Measurements from ENCODE around the gene HOATZ. TPM values are rescaled to one million over a fixed set of nuclear protein-coding genes. Genes with fewer than 3 reads are reported as not detected.

The HOATZ gene
- total RNA-seq: not detected
- polyA plus RNA-seq: not detected
- total RNA-seq: 0 reads per million in 6 experiments

DNA sequence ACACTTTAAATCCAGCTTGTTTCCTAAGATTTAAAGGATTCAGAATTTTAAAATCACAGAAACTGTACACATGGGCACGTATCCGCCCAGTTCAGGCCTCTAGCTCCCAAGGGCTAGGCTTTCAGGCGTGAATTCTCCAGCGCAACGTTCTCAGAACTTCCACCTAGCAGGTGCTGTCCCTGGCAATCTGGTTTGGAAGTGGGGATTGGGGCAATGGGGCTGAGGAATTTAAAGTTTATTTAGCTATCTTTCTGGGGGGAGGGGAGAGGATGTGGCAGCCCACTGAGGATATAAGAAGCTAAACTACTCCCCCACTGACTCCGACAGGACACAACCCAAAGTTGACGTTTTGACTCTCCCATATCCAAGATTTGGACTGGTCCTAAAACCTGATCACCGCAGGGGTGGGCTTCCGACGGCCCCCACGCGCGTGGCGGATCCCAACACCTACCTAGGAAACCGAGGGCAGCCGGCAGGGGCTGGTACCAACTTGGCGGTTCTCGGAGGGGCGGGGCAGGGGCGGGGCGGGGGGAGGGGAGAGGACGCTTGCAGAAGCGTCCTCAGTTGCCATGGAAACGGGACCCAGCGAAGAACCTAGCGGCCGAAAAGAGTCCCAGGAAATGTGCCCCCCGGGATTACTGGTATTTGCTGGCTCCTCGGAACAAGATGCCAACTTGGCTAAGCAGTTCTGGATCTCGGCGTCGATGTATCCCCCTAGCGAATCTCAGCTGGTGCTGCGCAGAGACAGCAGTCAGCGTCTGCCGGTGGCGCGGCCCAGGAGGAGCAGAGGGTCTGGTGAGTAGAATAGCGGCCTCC lies at the start of gene HOATZ:
TSS of gene HOATZ (plus strand) at position 563 of the 816 bp plus-strand sequence. CDS start at position 570, 7 bp downstream.
- H3K4me3 Mint-ChIP-seq: peak within 1 kb of the TSS; percentile 49 to 81 (median 66)
- POLR2A ChIA-PET: interaction anchor here (1.1 kb wide), 1 partner anchor 16 kb away, joined by 3 read pairs; no protein-coding TSS in a partner anchor
- peaks cover 12 to 48% (median 38%) of the 10 kb centered on the region in 5 donors for H3K27me3 Mint-ChIP-seq
- peaks cover 0 to 17% (median 11%) of the 10 kb centered on the region in 4 donors for H3K4me1 Mint-ChIP-seq
- H3K27ac Mint-ChIP-seq: peak within 1 kb of the TSS in 1 of 10 donors; percentile 34
- H3K36me3 Mint-ChIP-seq: no peaks in the 10 kb centered on the region
- peak; percentile 55 to 56 for ATAC-seq
- no peaks in the 10 kb centered on the region for H3K9me3 Mint-ChIP-seq
- DNase-seq: peak in 6 of 10 donors; percentile 14 to 64 (median 30)

GRCh38 chr11:111465400-111465799 lies 49.2 kb upstream of the HOATZ start:
- POLR2A ChIA-PET: no interaction called here
- Mint-ChIP-seq H3K27ac (no peak overlapping the region), H3K9me3 (no peaks in the 10 kb centered on the region), H3K27me3 (peaks cover 0 to 6% (median 3%) of the 10 kb centered on the region in 5 donors), H3K36me3 (no peaks in the 10 kb centered on the region), H3K4me1 (peaks cover 0 to 2% (median 0%) of the 10 kb centered on the region in 4 donors), H3K4me3 (no peak overlapping the region)
- ATAC-seq (no peak), DNase-seq (no peak)

DNA sequence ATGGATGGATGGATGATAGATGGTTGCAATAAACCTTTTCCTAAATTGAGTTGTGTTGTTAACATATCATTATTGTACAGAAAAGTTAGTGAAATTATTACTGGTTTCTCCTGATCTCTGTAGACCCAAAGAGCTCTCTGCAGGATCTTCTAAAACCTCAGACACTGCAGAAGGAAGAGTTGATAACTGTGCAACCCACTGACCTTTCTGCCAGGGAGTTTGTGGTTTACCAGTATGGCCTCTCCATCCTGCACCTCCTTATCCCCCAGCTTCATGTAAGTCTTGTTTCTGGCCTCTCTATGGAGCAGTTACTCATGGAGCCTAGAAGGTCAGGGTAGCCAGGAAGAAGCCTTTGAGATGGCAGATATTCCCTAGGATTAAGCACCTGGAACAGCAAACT lies 48.0 kb upstream of the HOATZ start:
- peaks cover 0 to 1% (median 0%) of the 10 kb centered on the region in 5 donors for H3K27me3 Mint-ChIP-seq
- H3K4me3 Mint-ChIP-seq: no peak overlapping the region
- no peaks in the 10 kb centered on the region for H3K36me3 Mint-ChIP-seq
- no peaks in the 10 kb centered on the region for H3K9me3 Mint-ChIP-seq
- DNase-seq (no peak), ATAC-seq (no peak)
- no peak overlapping the region for H3K27ac Mint-ChIP-seq
- H3K4me1 Mint-ChIP-seq: peaks cover 0 to 2% (median 0%) of the 10 kb centered on the region in 4 donors
- POLR2A ChIA-PET: no interaction called here

GRCh38 chr11:111469200-111469599 lies 45.4 kb upstream of the HOATZ start:
- Mint-ChIP-seq H3K27me3 (peaks cover 0 to 1% (median 0%) of the 10 kb centered on the region in 5 donors), H3K9me3 (no peaks in the 10 kb centered on the region), H3K27ac (no peak overlapping the region), H3K4me1 (peaks cover 0 to 2% (median 0%) of the 10 kb centered on the region in 4 donors), H3K36me3 (no peaks in the 10 kb centered on the region), H3K4me3 (no peak overlapping the region)
- POLR2A ChIA-PET: no interaction called here
- ATAC-seq (no peak), DNase-seq (no peak)

DNA sequence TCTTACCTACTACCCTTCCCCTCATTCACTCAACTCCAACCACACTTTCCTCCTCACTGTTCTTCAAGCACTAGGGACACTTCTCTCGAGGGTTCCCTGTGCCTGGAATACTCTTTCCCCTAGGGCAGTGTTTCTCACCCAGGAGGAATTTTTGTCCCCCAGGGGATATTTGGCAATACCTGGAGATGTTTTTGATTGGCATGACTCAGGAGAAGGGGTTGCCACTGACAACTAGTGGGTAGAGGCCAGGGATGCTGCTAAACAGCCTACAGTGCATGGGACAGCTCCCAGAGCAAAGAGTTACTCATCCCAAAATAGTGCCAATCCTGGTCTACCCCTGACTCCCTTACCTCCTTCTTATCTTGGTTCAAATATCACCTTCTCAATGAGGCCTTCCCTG lies 42.4 kb upstream of the HOATZ start:
- Mint-ChIP-seq H3K36me3 (no peaks in the 10 kb centered on the region), H3K27ac (no peak overlapping the region), H3K27me3 (peaks cover 0 to 5% (median 0%) of the 10 kb centered on the region in 5 donors), H3K4me3 (no peak overlapping the region), H3K4me1 (peaks cover 0 to 2% (median 0%) of the 10 kb centered on the region in 4 donors), H3K9me3 (no peaks in the 10 kb centered on the region)
- DNase-seq: no peak
- POLR2A ChIA-PET: no interaction called here
- ATAC-seq: no peak

DNA sequence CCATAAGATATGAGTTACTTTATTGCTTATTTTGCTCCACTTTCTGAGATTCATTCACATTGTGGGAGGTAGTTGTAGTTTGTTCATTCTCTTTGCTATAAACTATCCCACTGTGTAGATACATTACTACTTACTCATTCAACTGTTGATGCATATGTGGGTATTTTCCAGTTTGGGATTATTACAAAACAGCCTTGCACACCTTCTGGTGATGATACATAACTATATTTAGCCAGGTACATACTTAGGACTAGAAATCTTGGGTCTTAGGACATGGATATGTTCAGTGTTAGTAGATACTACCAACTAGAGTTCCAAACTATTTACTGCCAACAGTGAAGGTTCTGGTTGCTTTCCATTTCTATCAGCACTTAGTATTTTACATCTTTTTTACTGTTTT lies 40.1 kb upstream of the HOATZ start:
- Mint-ChIP-seq H3K4me1 (no peaks in the 10 kb centered on the region), H3K27me3 (peaks cover 0 to 9% (median 0%) of the 10 kb centered on the region in 5 donors), H3K27ac (no peak overlapping the region), H3K36me3 (no peaks in the 10 kb centered on the region), H3K4me3 (no peak overlapping the region), H3K9me3 (peaks cover 0 to 2% (median 0%) of the 10 kb centered on the region in 9 donors)
- DNase-seq (no peak), ATAC-seq (no peak)
- POLR2A ChIA-PET: no interaction called here

GRCh38 chr11:111476366-111476765 lies 38.2 kb upstream of the HOATZ start:
- POLR2A ChIA-PET: no interaction called here
- no peak for ATAC-seq

DNA sequence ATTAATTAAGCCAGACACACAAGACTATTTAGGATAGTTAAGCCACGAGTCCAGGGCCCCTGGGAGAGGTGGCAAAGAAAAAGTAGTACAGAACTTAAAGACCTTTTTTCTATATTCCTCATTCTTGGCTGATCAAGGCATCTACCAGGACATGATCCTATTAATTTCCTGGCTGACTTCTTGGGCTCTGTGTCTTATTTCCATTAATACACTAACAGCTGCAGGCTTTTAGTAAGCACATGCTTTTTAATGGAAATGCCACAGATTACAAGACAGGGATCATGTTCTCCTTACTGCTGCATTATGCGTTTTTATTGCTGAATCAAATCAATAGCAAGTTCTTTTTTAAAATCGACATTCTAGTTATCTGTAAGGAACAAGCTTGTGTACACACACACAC lies 37.6 kb upstream of the HOATZ start:
- no peaks in the 10 kb centered on the region for H3K4me1 Mint-ChIP-seq
- no peak for DNase-seq
- H3K9me3 Mint-ChIP-seq: peaks cover 0 to 20% (median 5%) of the 10 kb centered on the region in 9 donors
- peaks cover 0 to 8% (median 5%) of the 10 kb centered on the region in 3 donors for H3K36me3 Mint-ChIP-seq
- peaks cover 0 to 17% (median 0%) of the 10 kb centered on the region in 5 donors for H3K27me3 Mint-ChIP-seq
- ATAC-seq: no peak
- no peak overlapping the region for H3K27ac Mint-ChIP-seq
- no peak overlapping the region for H3K4me3 Mint-ChIP-seq
- POLR2A ChIA-PET: no interaction called here

More at GRCh38 chr11:111476366-111476765, 38.2 kb upstream of the HOATZ start:
- Mint-ChIP-seq H3K27me3 (peaks cover 0 to 17% (median 0%) of the 10 kb centered on the region in 5 donors), H3K9me3 (peaks cover 0 to 16% (median 4%) of the 10 kb centered on the region in 9 donors), H3K4me1 (no peaks in the 10 kb centered on the region), H3K4me3 (no peak overlapping the region), H3K27ac (no peak overlapping the region), H3K36me3 (peaks cover 0 to 8% (median 5%) of the 10 kb centered on the region in 3 donors)
- no peak for DNase-seq

DNA sequence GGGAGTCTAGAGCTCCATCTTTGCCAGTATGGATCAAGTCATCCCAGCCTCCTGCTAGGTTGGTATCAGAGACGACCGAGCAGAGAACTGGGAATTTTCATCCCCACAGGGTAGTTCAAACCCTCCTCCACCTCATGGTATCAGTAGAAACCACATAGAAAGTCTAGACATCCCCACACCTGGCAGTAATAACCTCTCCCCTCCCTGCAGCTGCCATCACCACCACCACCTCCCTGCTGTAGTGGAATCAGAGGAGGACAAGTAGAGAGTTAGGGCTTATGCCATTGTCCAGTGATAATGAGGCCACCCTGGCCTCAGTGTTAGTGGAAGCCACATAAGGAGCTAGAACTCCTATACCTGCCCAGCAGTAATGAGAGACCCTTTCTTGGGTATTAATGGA lies 36.7 kb upstream of the HOATZ start:
- Mint-ChIP-seq H3K9me3 (peaks cover 0 to 29% (median 12%) of the 10 kb centered on the region in 9 donors), H3K4me3 (no peak overlapping the region), H3K36me3 (peaks cover 0 to 18% (median 8%) of the 10 kb centered on the region in 3 donors), H3K4me1 (no peaks in the 10 kb centered on the region), H3K27ac (no peak overlapping the region), H3K27me3 (peaks cover 0 to 18% (median 0%) of the 10 kb centered on the region in 5 donors)
- POLR2A ChIA-PET: interaction anchor here (0.5 kb wide), 1 partner anchor 188 kb away, joined by 3 read pairs; no protein-coding TSS in a partner anchor
- DNase-seq (no peak), ATAC-seq (no peak)

GRCh38 chr11:111479666-111480065 lies 34.9 kb upstream of the HOATZ start:
- POLR2A ChIA-PET: no interaction called here
- Mint-ChIP-seq H3K36me3 (peaks cover 0 to 35% (median 20%) of the 10 kb centered on the region in 3 donors), H3K4me3 (no peak overlapping the region), H3K9me3 (peaks cover 10 to 47% (median 28%) of the 10 kb centered on the region in 9 donors), H3K27ac (no peak overlapping the region), H3K4me1 (no peaks in the 10 kb centered on the region), H3K27me3 (peaks cover 0 to 21% (median 0%) of the 10 kb centered on the region in 5 donors)
- no peak for DNase-seq
- ATAC-seq: no peak

- H3K4me3 Mint-ChIP-seq: no peak overlapping the region
- ATAC-seq (no peak), DNase-seq (no peak)
- H3K4me1 Mint-ChIP-seq: no peaks in the 10 kb centered on the region
- POLR2A ChIA-PET: no interaction called here
- peaks cover 15 to 77% (median 40%) of the 10 kb centered on the region in 9 donors for H3K9me3 Mint-ChIP-seq
- no peak overlapping the region for H3K27ac Mint-ChIP-seq
- peaks cover 0 to 24% (median 1%) of the 10 kb centered on the region in 5 donors for H3K27me3 Mint-ChIP-seq
- H3K36me3 Mint-ChIP-seq: peaks cover 0 to 49% (median 20%) of the 10 kb centered on the region in 3 donors
Measured at GRCh38 chr11:111483431-111483830, 31.1 kb upstream of the HOATZ start.

GRCh38 chr11:111490496-111490895 lies 24.1 kb upstream of the HOATZ start:
- ATAC-seq: no peak
- H3K27me3 Mint-ChIP-seq: peaks cover 0 to 16% (median 4%) of the 10 kb centered on the region in 5 donors
- POLR2A ChIA-PET: no interaction called here

GRCh38 chr11:111494040-111494439 lies 20.5 kb upstream of the HOATZ start:
- POLR2A ChIA-PET: no interaction called here
- peaks cover 0 to 8% (median 1%) of the 10 kb centered on the region in 5 donors for H3K27me3 Mint-ChIP-seq

More at GRCh38 chr11:111490496-111490895, 24.1 kb upstream of the HOATZ start:
- H3K36me3 Mint-ChIP-seq: peaks cover 0 to 14% (median 4%) of the 10 kb centered on the region in 3 donors
- peaks cover 0 to 30% (median 11%) of the 10 kb centered on the region in 9 donors for H3K9me3 Mint-ChIP-seq
- H3K27ac Mint-ChIP-seq: no peak overlapping the region
- H3K4me1 Mint-ChIP-seq: no peaks in the 10 kb centered on the region
- no peak for DNase-seq
- H3K4me3 Mint-ChIP-seq: no peak overlapping the region

More at GRCh38 chr11:111494040-111494439, 20.5 kb upstream of the HOATZ start:
- DNase-seq: no peak
- no peak for ATAC-seq
- Mint-ChIP-seq H3K9me3 (peaks cover 0 to 3% (median 0%) of the 10 kb centered on the region in 9 donors), H3K36me3 (peaks cover 0 to 2% (median 0%) of the 10 kb centered on the region in 3 donors), H3K4me1 (no peaks in the 10 kb centered on the region), H3K27ac (no peak overlapping the region), H3K4me3 (no peak overlapping the region)

Data from naive thymus-derived CD8-positive, alpha-beta T cell (primary cell).